ENCODE data around the gene NES. TPM values are rescaled to one million over a fixed set of nuclear protein-coding genes. Genes with fewer than 3 reads are reported as not detected.

NES gene
- polyA plus RNA-seq, 3 donors, result not detected

DNA sequence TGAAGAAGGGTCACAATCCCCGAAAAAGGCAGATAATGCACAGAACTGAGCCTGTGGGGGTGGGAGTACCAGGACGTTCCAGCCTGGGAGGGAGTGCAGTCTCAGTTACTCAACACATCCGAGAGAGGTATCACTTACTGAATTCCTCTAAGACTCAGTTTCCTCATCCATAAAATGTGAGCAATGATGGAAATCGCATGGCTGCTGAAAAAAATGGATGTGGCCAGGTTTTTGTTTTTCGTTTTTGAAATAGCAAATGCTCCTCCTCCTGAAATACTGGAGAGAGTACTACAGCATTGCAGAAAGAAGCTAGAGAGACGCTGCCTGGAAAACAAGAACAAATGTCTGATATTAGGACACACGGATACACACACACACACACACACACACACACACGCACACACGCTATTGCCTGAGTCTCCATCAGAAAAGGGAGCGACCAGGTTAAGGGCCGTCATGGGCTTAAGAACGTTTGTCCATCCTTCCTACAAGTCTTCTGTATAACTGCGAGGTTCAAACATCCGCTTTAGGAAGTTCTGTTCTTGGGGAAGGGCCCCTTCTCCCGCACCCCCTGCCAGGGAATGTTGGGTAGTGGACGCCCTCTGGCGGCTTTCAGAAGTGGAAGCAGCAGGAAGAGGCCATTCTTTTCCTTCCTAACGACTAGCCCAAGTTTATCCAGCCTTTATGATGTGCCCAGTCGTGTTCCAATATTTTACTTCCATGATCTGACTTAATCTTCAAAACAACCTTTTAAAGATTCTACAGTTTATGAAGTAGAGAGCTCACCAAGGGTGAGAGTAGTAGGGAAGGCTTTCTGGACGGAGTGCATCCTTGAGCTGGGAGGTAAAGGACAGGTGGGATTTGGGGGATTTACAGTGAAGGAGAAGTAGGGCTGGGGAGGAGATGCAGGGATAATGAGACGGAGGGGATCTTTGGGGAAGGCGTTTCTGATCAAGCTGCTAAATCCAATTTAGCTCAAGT lies 699 bp upstream of the NES start:
- DNase-seq, result peak; percentile 35 to 77 (median 40)
- 20% methylated on average over 3 of the region's 22 CpGs for WGBS (ENCODE audit: insufficient coverage)
- Histone ChIP-seq H3K36me3 (replicated peaks in 1 of 2; ENCODE audit: control insufficient read depth in 1 of 2, insufficient read depth in 2 of 2, low read length in 2 of 2) (no peaks in the 10 kb centered on the region), H3K4me1 (ENCODE audit: control insufficient read depth in 1 of 2, insufficient read depth in 2 of 2, low read length in 2 of 2) (peaks cover 0 to 7% of the 10 kb centered on the region in 2 donors), H3K79me2 (ENCODE audit: insufficient read depth, low read length) (no peaks in the 10 kb centered on the region), H3K9me3 (replicated peaks in 1 of 2; ENCODE audit: control insufficient read depth in 1 of 2, insufficient read depth in 1 of 2, low read length in 2 of 2) (peaks cover 0 to 11% of the 10 kb centered on the region in 2 donors), H3K27ac (ENCODE audit: low read depth in 1 of 2, low read length in 2 of 2) (no peak overlapping the region), H3K4me3 (replicated peaks in 1 of 3; ENCODE audit: low read depth in 2 of 3, low read length in 3 of 3) (no peak overlapping the region), H3K27me3 (ENCODE audit: control insufficient read depth in 2 of 2, insufficient read depth in 2 of 2, low read length in 2 of 2) (peaks cover 38 to 86% of the 10 kb centered on the region in 2 donors), H3K9ac (ENCODE audit: insufficient read depth, low read length, poor library complexity, severe bottlenecking) (no peak overlapping the region), H3K4me2 (replicated peaks; ENCODE audit: extremely low read depth, low read length, poor library complexity, severe bottlenecking) (no peak overlapping the region), H4K20me1 (ENCODE audit: insufficient read depth, low read length) (no peaks in the 10 kb centered on the region), H2AFZ (ENCODE audit: insufficient read depth, low read depth, low read length, poor library complexity, severe bottlenecking) (no peak overlapping the region)
- Mint-ChIP-seq H3K27ac (peak overlapping the region in 2 of 7 donors; percentile 42 to 65), H3K27me3 (ENCODE audit: low read depth in 3 of 3) (peaks cover 71 to 92% (median 79%) of the 10 kb centered on the region in 3 donors), H3K9me3 (peaks cover 0 to 11% (median 2%) of the 10 kb centered on the region in 7 donors), H3K4me3 (peak overlapping the region in 1 of 2 donors; percentile 76), H3K4me1 (peaks cover 12% of the 10 kb centered on the region), H3K36me3 (peaks cover 0 to 4% of the 10 kb centered on the region in 2 donors)
- intact Hi-C loops (cut with micrococcal nuclease), result loop anchor here (5.0 to 10.0 kb wide), 2 partner anchors 51 to 53 kb away; no protein-coding TSS in a partner anchor
- TF ChIP-seq, protein P1, sequence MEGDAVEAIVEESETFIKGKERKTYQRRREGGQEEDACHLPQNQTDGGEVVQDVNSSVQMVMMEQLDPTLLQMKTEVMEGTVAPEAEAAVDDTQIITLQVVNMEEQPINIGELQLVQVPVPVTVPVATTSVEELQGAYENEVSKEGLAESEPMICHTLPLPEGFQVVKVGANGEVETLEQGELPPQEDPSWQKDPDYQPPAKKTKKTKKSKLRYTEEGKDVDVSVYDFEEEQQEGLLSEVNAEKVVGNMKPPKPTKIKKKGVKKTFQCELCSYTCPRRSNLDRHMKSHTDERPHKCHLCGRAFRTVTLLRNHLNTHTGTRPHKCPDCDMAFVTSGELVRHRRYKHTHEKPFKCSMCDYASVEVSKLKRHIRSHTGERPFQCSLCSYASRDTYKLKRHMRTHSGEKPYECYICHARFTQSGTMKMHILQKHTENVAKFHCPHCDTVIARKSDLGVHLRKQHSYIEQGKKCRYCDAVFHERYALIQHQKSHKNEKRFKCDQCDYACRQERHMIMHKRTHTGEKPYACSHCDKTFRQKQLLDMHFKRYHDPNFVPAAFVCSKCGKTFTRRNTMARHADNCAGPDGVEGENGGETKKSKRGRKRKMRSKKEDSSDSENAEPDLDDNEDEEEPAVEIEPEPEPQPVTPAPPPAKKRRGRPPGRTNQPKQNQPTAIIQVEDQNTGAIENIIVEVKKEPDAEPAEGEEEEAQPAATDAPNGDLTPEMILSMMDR (IDR thresholded peaks at IDR 0.05), result peak; percentile 82

DNA sequence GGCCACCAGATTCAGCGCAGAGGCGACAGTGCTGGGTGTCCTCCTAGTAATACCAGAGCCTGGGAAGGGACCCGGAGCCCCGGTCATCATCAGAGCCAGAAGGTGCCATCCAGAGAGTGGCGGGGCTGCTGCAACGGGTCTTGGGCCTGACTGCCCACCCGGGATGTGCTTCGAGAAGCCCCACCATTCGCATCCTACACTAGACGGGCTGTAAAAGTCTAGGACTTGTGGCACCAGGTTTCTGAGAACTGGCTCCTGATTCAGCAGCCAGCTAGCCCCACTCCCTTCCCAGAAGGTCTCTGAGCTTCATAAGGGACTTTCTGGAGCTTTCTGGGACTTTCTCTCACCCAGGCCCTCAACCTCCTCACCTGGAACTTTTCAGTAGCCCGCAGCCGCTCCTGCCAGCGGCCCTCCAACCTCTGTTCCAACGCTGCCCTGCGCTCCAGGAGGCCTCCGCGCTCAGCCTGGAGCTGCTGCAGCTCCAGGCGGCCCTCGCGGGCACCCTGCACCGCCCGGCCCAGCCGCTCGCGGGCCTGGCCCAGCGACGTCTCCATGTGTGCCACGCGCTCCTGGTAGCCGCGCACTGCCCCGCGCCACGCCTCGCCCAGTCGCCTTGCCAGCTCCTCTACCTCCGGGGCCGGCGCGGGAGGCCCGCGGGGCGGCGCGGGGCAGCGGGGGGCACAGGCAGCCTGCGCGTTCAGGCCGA lies 940 bp downstream of the NES start:
- H3K79me2 ChIP-seq (ENCODE audit: insufficient read depth, low read length), result no peaks in the 10 kb centered on the region
- TF ChIP-seq, protein P1 (IDR thresholded peaks at IDR 0.05), result no peak
- H3K9ac ChIP-seq (ENCODE audit: insufficient read depth, low read length, poor library complexity, severe bottlenecking), result no peak overlapping the region
- H3K36me3 ChIP-seq (replicated peaks in 1 of 2; ENCODE audit: control insufficient read depth in 1 of 2, insufficient read depth in 2 of 2, low read length in 2 of 2), result no peaks in the 10 kb centered on the region
- H3K27ac ChIP-seq (ENCODE audit: low read depth in 1 of 2, low read length in 2 of 2), result no peak overlapping the region
- H3K9me3 Mint-ChIP-seq, result peaks cover 0 to 11% (median 2%) of the 10 kb centered on the region in 7 donors
- H3K27me3 Mint-ChIP-seq (ENCODE audit: low read depth in 3 of 3), result peaks cover 65 to 91% (median 76%) of the 10 kb centered on the region in 3 donors
- H3K27ac Mint-ChIP-seq, result no peak overlapping the region
- peak overlapping the region in 1 of 2 donors; percentile 67 for H3K4me3 Mint-ChIP-seq
- no peaks in the 10 kb centered on the region for H4K20me1 ChIP-seq (ENCODE audit: insufficient read depth, low read length)
- peaks cover 12% of the 10 kb centered on the region for H3K4me1 Mint-ChIP-seq
- no peak overlapping the region for H3K4me3 ChIP-seq (replicated peaks in 1 of 3; ENCODE audit: low read depth in 2 of 3, low read length in 3 of 3)
- no peak for DNase-seq
- WGBS (ENCODE audit: insufficient coverage), result 26% methylated on average over 48 of the region's 49 CpGs
- H3K36me3 Mint-ChIP-seq, result peaks cover 0 to 4% of the 10 kb centered on the region in 2 donors
- H3K4me1 ChIP-seq (ENCODE audit: control insufficient read depth in 1 of 2, insufficient read depth in 2 of 2, low read length in 2 of 2), result peaks cover 0 to 7% of the 10 kb centered on the region in 2 donors
- intact Hi-C loops (cut with micrococcal nuclease), result loop anchor here (5.0 to 10.0 kb wide), 2 partner anchors 49 to 51 kb away; no protein-coding TSS in a partner anchor
- peaks cover 0 to 11% of the 10 kb centered on the region in 2 donors for H3K9me3 ChIP-seq (replicated peaks in 1 of 2; ENCODE audit: control insufficient read depth in 1 of 2, insufficient read depth in 1 of 2, low read length in 2 of 2)
- no peak overlapping the region for H3K4me2 ChIP-seq (replicated peaks; ENCODE audit: extremely low read depth, low read length, poor library complexity, severe bottlenecking)
- no peak overlapping the region for H2AFZ ChIP-seq (ENCODE audit: insufficient read depth, low read depth, low read length, poor library complexity, severe bottlenecking)
- peaks cover 38 to 88% of the 10 kb centered on the region in 2 donors for H3K27me3 ChIP-seq (ENCODE audit: control insufficient read depth in 2 of 2, insufficient read depth in 2 of 2, low read length in 2 of 2)
